GM12891 (cell line): ENCODE results near the gene RYR2.

Source experiments
- DNase-seq: peaks from one replicate; pipeline ENCODE4 v3.0.0; 2011; ENCODE audit warnings: low spot score; ENCODE audit not compliant: insufficient read length
- FAIRE-seq: peaks from 2 replicates; lab custom pipeline; 2011; peaks lifted over from hg19 to GRCh38; lab: Jason Lieb, UNC
- PAX5 ChIP-seq: IDR thresholded peaks from 2 replicates; pipeline ENCODE4 v1.6.1; 2011; ENCODE audit warnings: low read length, moderate library complexity, mild to moderate bottlenecking; ENCODE audit not compliant: insufficient read depth, severe bottlenecking
- POLR2A ChIP-seq: IDR thresholded peaks from 2 replicates; pipeline ENCODE4 v1.6.1; 2011; ENCODE audit warnings: low read depth, low read length, control low read depth
- POLR2AphosphoS5 ChIP-seq: IDR thresholded peaks from 2 replicates; pipeline ENCODE4 v1.6.1; 2011; ENCODE audit warnings: low read depth, low read length, control low read depth
- POU2F2 ChIP-seq: IDR thresholded peaks from 2 replicates; pipeline ENCODE4 v1.6.1; 2011; ENCODE audit warnings: low read depth, mild to moderate bottlenecking, control low read depth, low read length, moderate library complexity
- SPI1 ChIP-seq: IDR thresholded peaks from 2 replicates; pipeline ENCODE4 v1.6.1; 2011; ENCODE audit warnings: low read depth, low read length, control low read depth
- TAF1 ChIP-seq: IDR thresholded peaks from 2 replicates; pipeline ENCODE4 v1.6.1; 2011; ENCODE audit warnings: low read depth, low read length, control low read depth

Gene RYR2

GRCh38 chr1:237180256-237180655 is 138.3 kb downstream of the RYR2 start:
- FAIRE-seq, result no peak
- TF ChIP-seq PAX5 (no peak), POLR2A (no peak), TAF1 (no peak), POU2F2 (no peak), POLR2AphosphoS5 (no peak), SPI1 (no peak)
- no peak for DNase-seq

- no peak for DNase-seq
- no peak for TF ChIP-seq TAF1
- no peak for TF ChIP-seq POU2F2
- no peak for TF ChIP-seq PAX5
- TF ChIP-seq POLR2A, result no peak
- no peak for TF ChIP-seq POLR2AphosphoS5
- TF ChIP-seq SPI1, result no peak
- no peak for FAIRE-seq
Measured at GRCh38 chr1:237181743-237182317, 139.8 kb downstream of the RYR2 start.

- no peak for TF ChIP-seq POLR2AphosphoS5
- TF ChIP-seq PAX5, result no peak
- no peak for TF ChIP-seq POU2F2
- TF ChIP-seq SPI1, result no peak
- TF ChIP-seq TAF1, result no peak
- TF ChIP-seq POLR2A, result no peak
- FAIRE-seq, result no peak
- no peak for DNase-seq
Measured at GRCh38 chr1:237183963-237184540, 142.1 kb downstream of the RYR2 start.

GRCh38 chr1:237186675-237187074 is 144.7 kb downstream of the RYR2 start:
- DNase-seq (no peak), FAIRE-seq (no peak)
- TF ChIP-seq SPI1, result no peak
- TF ChIP-seq POLR2AphosphoS5, result no peak
- TF ChIP-seq TAF1, result no peak
- no peak for TF ChIP-seq POU2F2
- no peak for TF ChIP-seq PAX5
- no peak for TF ChIP-seq POLR2A

- TF ChIP-seq POLR2A, result no peak
- no peak for TF ChIP-seq TAF1
- TF ChIP-seq POU2F2, result no peak
- TF ChIP-seq PAX5, result no peak
- TF ChIP-seq POLR2AphosphoS5, result no peak
- no peak for TF ChIP-seq SPI1
- no peak for DNase-seq
- FAIRE-seq, result no peak
Measured at GRCh38 chr1:237187842-237188241, 145.9 kb downstream of the RYR2 start.

GRCh38 chr1:237191403-237191802 is 149.4 kb downstream of the RYR2 start:
- TF ChIP-seq TAF1, result no peak
- no peak for TF ChIP-seq PAX5
- no peak for TF ChIP-seq SPI1
- TF ChIP-seq POLR2AphosphoS5, result no peak
- no peak for TF ChIP-seq POU2F2
- TF ChIP-seq POLR2A, result no peak
- FAIRE-seq (no peak), DNase-seq (no peak)

- FAIRE-seq, result no peak
- no peak for DNase-seq
- TF ChIP-seq SPI1 (no peak), TAF1 (no peak), POLR2A (no peak), POU2F2 (no peak), PAX5 (no peak), POLR2AphosphoS5 (no peak)
Measured at GRCh38 chr1:237197470-237198425, 155.8 kb downstream of the RYR2 start.

GRCh38 chr1:237199026-237199425 is 157.0 kb downstream of the RYR2 start:
- DNase-seq (no peak), FAIRE-seq (no peak)
- TF ChIP-seq POU2F2 (no peak), POLR2AphosphoS5 (no peak), SPI1 (no peak), TAF1 (no peak), PAX5 (no peak), POLR2A (no peak)

GRCh38 chr1:237201155-237201554 is 159.2 kb downstream of the RYR2 start:
- no peak for FAIRE-seq
- TF ChIP-seq POLR2AphosphoS5 (no peak), SPI1 (no peak), POLR2A (no peak), TAF1 (no peak), POU2F2 (no peak), PAX5 (no peak)

More at GRCh38 chr1:237201155-237201554, 159.2 kb downstream of the RYR2 start:
- DNase-seq, result no peak
